Measurements from ENCODE around the gene COA1.
"Not testable (repeated sequence)": the region's sequence is repeated elsewhere in the genome, so short reads cannot be mapped to it uniquely, and the experiment has no call there.

COA1 gene

GRCh38 chr7:43758029-43758821 lies 28.9 kb upstream of the COA1 start, which contains the start of gene BLVRA:
TSS of gene BLVRA (plus strand) at chr7:43758680. CDS start at chr7:43771159, 12,479 bp downstream.
- DNase-seq (ENCODE audit: low read depth in 2 of 2): no peak

- no peak for DNase-seq (ENCODE audit: low read depth in 2 of 2)
Measured at GRCh38 chr7:43757073-43757720, 27.9 kb upstream of the COA1 start.

- DNase-seq (ENCODE audit: low read depth in 2 of 2): peak; percentile 55 to 58
Measured at GRCh38 chr7:43756368-43757072, 27.2 kb upstream of the COA1 start.

- DNase-seq (ENCODE audit: low read depth in 2 of 2): no peak
Measured at GRCh38 chr7:43754596-43754995, 25.3 kb upstream of the COA1 start.

GRCh38 chr7:43753843-43754242 lies 24.5 kb upstream of the COA1 start:
- no peak for DNase-seq (ENCODE audit: low read depth in 2 of 2)

DNA sequence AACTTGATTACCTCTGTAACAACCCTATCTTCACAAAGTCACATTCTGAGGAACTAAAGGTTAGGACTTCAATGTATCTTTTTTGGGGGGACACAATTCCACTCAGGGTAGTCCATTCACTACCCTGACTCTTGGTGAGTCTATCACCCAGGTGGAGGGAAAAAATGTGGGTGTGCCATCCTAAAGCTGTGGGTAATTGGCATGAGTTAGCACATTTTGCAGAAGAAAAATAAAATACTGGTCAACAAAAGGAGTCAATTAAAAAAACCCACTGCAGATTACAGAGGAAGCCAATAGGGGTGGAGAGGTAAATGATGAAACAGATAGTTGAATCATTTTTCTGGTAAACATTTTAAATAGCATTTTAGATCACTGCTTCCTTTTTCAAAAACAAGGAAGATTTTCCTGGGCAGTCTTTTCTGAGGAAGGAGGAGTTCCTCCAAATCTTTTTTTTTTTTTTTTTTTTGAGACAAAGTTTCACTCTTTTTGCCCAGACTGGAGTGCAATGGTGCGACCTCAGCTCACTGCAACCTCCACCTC lies 24.0 kb upstream of the COA1 start:
- no peak for DNase-seq (ENCODE audit: low read depth in 2 of 2)

DNA sequence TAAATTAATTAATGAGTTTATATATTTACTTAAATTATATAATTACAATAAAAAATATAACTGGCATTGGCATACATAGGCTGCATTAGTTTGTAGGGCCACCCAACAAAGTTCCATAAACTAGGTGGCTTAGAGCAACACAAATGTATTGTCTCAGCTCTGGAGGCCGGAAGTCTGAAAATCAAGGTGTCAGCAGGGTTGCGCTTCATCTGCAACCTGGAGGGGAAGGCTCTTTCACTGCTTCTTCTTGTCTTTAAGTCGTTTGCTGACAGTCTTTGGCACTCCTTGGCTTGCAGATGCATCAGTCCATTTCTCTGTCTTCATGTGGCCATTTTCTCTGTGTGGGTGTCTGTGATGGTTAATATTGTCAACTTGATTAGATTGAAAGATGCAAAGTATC lies 23.1 kb upstream of the COA1 start:
- DNase-seq (ENCODE audit: low read depth in 2 of 2): no peak

DNA sequence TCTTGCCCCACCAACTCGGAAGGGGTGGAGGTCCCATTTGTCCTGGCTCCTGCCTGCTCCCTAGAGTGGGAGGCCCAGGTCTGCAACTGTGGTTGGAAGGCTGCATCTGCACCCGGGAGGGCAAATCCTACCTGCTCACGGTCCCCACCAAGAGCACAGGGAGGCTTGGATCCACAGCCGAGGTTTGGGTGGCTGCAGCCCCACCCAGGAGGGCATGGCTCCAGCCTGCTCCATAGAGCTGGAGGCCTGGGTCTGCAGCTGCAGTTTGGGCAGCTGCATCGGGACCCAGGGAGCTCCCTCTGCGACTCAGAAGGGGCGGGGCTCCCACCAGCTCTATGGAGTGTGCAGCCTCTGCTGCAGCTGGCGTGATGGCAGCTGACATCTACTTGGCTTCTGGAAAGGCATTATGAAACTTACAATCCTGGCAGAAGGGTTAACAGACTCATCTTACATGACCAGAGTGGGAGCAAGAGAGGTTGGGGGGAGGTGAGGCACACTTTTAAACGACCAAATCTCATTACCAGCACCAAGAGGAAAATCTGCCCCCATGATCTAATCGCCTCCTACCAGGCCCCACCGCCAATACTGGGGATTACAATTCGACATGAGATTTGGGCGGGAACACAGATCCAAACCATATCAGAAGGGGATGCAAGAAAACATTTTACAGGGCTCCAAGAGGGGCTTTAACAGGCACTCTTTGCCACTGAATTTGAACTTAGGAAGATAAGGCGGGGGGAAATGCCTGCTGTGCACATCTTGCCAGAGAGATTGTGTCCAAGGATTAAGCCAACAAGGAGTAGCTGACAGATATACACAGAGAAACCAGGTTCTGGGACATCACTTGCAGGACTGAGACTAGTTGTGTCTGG lies 20.9 kb upstream of the COA1 start:
- DNase-seq (ENCODE audit: low read depth in 2 of 2): no peak

GRCh38 chr7:43749383-43749940 lies 20.1 kb upstream of the COA1 start:
- no peak for DNase-seq (ENCODE audit: low read depth in 2 of 2)

GRCh38 chr7:43747328-43748105 lies 18.2 kb upstream of the COA1 start:
- DNase-seq (ENCODE audit: low read depth in 2 of 2): no peak

DNA sequence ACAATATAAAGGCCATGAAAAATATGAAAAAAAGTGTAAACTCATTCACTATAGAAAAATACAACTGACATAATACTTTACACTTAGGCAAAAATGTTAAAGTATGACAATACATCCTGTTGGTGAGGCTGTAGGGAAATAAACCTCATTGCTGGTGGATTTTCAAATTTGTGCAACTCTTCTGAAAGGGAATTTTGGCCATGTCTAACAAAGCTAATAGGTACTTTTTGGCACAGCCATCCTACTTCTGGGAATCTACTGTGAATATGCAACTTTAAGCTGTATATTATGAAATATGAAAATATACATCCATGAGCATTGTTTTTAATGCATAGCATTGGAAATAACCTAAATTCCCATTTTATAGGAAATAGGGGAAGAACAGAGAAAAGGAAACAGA lies 13.4 kb upstream of the COA1 start:
- DNase-seq (ENCODE audit: low read depth in 2 of 2): no peak

DNA sequence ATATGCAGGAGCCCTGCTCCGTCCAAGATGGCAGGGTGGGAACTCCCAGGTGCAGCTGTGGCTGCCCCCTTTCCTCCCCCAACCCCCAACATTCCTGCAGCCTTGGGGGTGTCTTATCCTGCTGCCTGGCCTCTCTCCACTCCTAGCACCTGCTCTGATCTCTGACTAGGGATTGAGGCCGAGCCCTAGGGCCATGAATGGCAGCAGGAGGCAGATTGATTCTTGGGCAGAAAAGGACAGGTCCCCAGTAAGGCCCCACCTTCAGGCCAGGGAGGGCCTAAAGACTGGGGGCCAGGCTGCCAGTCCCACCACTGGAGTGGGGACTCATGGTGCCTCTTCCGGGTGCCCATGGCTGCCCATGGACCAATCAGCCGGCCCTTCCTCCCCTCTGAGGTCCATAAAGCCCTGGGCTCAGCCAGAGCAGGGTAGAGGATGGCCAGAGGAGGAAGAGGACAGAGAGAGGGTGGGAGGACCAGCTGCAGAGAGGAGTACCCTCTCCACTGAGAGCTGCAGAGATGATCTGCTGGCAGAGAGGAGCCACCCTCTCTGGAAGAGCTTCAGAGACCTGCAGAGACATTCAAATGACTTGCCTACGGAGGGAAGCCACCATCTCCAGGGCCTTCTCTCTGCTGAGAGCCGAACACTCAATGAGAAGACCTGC lies 8.3 kb upstream of the COA1 start:
- no peak for DNase-seq (ENCODE audit: low read depth in 2 of 2)

- no peak for DNase-seq (ENCODE audit: low read depth in 2 of 2)
Measured at GRCh38 chr7:43735802-43736603, 6.7 kb upstream of the COA1 start.

- DNase-seq (ENCODE audit: low read depth in 2 of 2): no peak
Measured at GRCh38 chr7:43735403-43735801, 6.1 kb upstream of the COA1 start.

GRCh38 chr7:43734575-43735332 lies 5.4 kb upstream of the COA1 start:
- DNase-seq (ENCODE audit: low read depth in 2 of 2): not testable (repeated sequence)

DNA sequence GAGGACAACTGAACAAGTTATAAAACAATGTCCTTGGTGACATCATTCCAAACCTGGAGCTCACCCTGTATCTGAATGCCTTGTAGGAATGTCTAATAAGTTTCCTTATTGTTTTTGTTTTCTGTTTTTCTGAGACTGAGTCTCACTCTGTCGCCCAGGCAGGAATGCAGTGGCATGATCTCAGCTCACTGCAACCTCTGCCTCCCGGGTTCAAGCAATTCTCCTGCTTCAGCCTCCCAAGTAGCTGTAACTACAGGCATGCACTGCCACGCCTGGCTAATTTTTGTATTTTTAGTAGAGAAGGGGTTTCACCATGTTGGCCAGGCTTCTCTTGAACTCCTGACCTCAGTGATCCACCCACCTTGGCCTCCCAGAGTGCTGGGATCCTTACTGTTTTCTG lies 2.2 kb upstream of the COA1 start:
- DNase-seq (ENCODE audit: low read depth in 2 of 2): not testable (repeated sequence)

GRCh38 chr7:43729924-43730248 lies 563 bp upstream of the COA1 start:
- no peak for DNase-seq (ENCODE audit: low read depth in 2 of 2)

- no peak for DNase-seq (ENCODE audit: low read depth in 2 of 2)
Measured at GRCh38 chr7:43727494-43727893, 1.8 kb downstream of the COA1 start.
